ENCODE results near the gene NOL9.

Gene NOL9

GRCh38 chr1:6489383-6489765, 64.9 kb downstream of the NOL9 start:
- no peak for DNase-seq (ENCODE audit: low read depth)

GRCh38 chr1:6488602-6489382, 65.5 kb downstream of the NOL9 start:
- DNase-seq (ENCODE audit: low read depth): no peak

- DNase-seq (ENCODE audit: low read depth): no peak
Observed at GRCh38 chr1:6487804-6488484, 66.4 kb downstream of the NOL9 start.

GRCh38 chr1:6486433-6487011, 67.8 kb downstream of the NOL9 start:
- DNase-seq (ENCODE audit: low read depth): peak; percentile 81

GRCh38 chr1:6485168-6486101, 68.9 kb downstream of the NOL9 start:
- no peak for DNase-seq (ENCODE audit: low read depth)

- no peak for DNase-seq (ENCODE audit: low read depth)
Observed at GRCh38 chr1:6484826-6485167, 69.5 kb downstream of the NOL9 start.

- no peak for DNase-seq (ENCODE audit: low read depth)
Observed at GRCh38 chr1:6483761-6484117, 70.6 kb downstream of the NOL9 start.

GRCh38 chr1:6483017-6483760, 71.1 kb downstream of the NOL9 start:
- DNase-seq (ENCODE audit: low read depth): no peak

GRCh38 chr1:6481820-6482219, 72.5 kb downstream of the NOL9 start:
- no peak for DNase-seq (ENCODE audit: low read depth)

- no peak for DNase-seq (ENCODE audit: low read depth)
Observed at GRCh38 chr1:6477039-6477820, 77.1 kb downstream of the NOL9 start.

- no peak for DNase-seq (ENCODE audit: low read depth)
Observed at GRCh38 chr1:6476483-6476882, 77.8 kb downstream of the NOL9 start.

GRCh38 chr1:6475381-6476133, 78.8 kb downstream of the NOL9 start:
- DNase-seq (ENCODE audit: low read depth): peak; percentile 61

- DNase-seq (ENCODE audit: low read depth): no peak
Observed at GRCh38 chr1:6474815-6475282, 79.5 kb downstream of the NOL9 start.

- no peak for DNase-seq (ENCODE audit: low read depth)
Observed at GRCh38 chr1:6473974-6474814, 80.1 kb downstream of the NOL9 start.

- DNase-seq (ENCODE audit: low read depth): no peak
Observed at GRCh38 chr1:6473156-6473555, 81.2 kb downstream of the NOL9 start.

- DNase-seq (ENCODE audit: low read depth): no peak
Observed at GRCh38 chr1:6472391-6472790, 81.9 kb downstream of the NOL9 start.

- no peak for DNase-seq (ENCODE audit: low read depth)
Observed at GRCh38 chr1:6471970-6472368, 82.3 kb downstream of the NOL9 start.

Measured in stimulated activated CD8-positive, alpha-beta memory T cell treated with anti-CD3 and anti-CD28 coated beads, Interleukin-15, amount 100 ng/mL, for 1 hour (primary cell).